RWPE1 (cell line): ENCODE results near the gene CPNE5.

ENCODE experiments used
- CTCF ChIA-PET: fragments of 350-600 bp; sonication (Branson Sonifier 250); formaldehyde crosslinking; extraction: SDS; loops from one replicate; lab custom pipeline; 2021; lab: Yijun Ruan, JAX
- POLR2A ChIA-PET: fragments of 400-600 bp; formaldehyde crosslinking; extraction: SDS; loops from one replicate; lab custom pipeline; 2020; ENCODE audit warnings: antibody characterized with exemption; ENCODE audit not compliant: low non-redundant PET; lab: Yijun Ruan, JAX
- DNase-seq: peaks from one replicate; pipeline ENCODE4 v3.0.0; 2012; ENCODE audit warnings: low spot score
- H3K27ac ChIP-seq: fragments of 450-650 bp; 2 replicates; pipeline ENCODE4 v1.5.1; 2017
- CTCF ChIP-seq: fragments of 450-650 bp; conservative IDR thresholded peaks from 2 replicates; pipeline ENCODE4 v1.5.1; 2017; ENCODE audit warnings: low read depth, mild to moderate bottlenecking

Gene CPNE5

DNA sequence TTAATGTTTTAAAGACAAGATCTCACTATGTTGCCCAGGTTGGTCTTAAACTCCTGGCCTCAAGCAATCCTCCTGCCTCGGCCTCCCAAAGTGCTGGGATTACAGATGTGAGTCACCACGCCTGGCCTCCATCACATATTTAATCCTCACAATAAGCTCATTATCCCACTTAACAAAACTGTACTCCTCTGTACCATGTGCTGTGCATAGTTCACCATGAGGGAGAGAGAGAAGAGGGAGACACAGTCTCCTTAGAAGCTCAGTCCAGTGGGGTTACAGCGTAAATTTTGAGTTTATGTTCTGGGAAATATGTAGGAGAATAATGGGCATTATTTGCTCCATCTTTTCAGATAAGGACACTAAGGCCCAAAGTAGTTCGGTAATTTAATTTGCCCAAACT lies 7.9 kb upstream of the CPNE5 start:
- ChIA-PET CTCF (interaction anchor here (1.1 kb wide), 1 partner anchor 231 kb away, joined by 5 read pairs; no protein-coding TSS in a partner anchor), POLR2A (no interaction called here)

DNA sequence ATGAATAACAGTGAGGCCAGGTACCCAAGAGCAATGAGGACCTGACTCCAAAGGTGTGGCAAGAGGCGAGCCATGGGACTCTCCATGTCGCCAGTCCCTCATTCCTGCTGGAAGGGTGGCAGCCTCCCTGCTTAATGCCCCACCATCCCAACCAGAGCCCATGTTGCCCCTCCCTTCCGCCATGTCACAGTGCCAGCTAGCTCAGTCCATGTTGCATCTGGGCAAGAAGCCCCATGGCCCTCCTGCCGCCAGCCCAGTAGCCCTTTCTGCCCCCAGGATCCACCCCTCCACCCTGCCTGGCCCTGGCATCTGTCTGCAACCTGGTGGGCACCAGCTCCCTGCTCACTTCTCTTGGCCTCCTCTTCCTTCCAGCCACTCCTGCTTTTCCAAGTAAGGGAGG lies 6.0 kb upstream of the CPNE5 start:
- H3K27ac ChIP-seq: no peak overlapping the region
- no peak for DNase-seq
- no peak for TF ChIP-seq CTCF
- ChIA-PET CTCF (no interaction called here), POLR2A (no interaction called here)

More for the DNA sequence above, 7.9 kb upstream of the CPNE5 start:
- no peak for TF ChIP-seq CTCF
- no peak for DNase-seq
- no peak overlapping the region for H3K27ac ChIP-seq

GRCh38 chr6:36844232-36845170 lies 5.3 kb upstream of the CPNE5 start:
- ChIA-PET POLR2A (no interaction called here), CTCF (interaction anchor here (0.5 to 1.1 kb wide), 2 partner anchors 79 to 139 kb away, joined by 3 to 8 read pairs; no protein-coding TSS in a partner anchor)
- DNase-seq: no peak
- no peak overlapping the region for H3K27ac ChIP-seq
- TF ChIP-seq CTCF: no peak

DNA sequence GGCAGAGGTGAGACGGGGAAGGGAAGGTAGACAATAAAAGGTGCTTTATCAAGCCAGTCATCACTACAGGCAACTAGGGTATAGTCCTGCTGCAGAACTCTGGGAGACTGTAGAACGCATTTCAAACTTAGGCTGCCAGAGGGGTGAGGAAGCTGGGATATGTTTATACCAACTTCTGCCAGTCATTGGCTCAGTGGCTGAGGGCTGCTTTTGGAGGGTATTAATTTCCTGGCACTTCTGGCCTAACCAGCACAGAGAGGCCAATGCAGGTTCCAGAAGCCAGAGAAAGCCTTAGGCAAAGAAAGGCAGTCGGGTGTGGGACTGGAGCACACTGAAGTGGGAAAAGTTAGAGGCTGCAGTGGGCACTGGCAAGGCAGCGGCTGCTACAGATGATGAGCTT lies 3.9 kb upstream of the CPNE5 start:
- H3K27ac ChIP-seq: no peak overlapping the region
- ChIA-PET CTCF (interaction anchor here (0.6 to 1.1 kb wide), 2 partner anchors 8 to 77 kb away, joined by 5 to 8 read pairs; no protein-coding TSS in a partner anchor), POLR2A (no interaction called here)
- TF ChIP-seq CTCF: no peak
- no peak for DNase-seq

DNA sequence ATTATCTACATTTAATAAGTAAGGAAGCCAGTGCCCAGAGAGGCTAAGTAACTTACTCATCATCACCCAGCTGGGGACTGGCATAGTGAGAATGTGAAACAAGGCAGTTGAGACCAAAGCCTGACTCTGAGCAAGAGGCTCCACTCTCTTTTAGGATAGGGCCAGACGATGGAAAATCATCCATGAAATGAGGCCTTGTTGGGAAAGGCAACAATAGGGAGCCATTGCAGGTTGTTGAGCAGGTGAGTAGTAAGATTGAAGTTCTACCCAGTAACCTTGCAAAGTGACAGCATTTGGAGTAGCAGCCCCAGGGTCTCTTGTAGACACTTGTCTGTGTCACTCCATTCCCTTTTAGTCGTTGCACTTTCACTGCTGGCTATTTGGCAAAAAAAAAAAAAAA lies 2.5 kb upstream of the CPNE5 start:
- no peak overlapping the region for H3K27ac ChIP-seq
- CTCF ChIA-PET: interaction anchor here (0.6 to 0.8 kb wide), 5 partner anchors 9 to 513 kb away, joined by 3 to 4 read pairs (median 4); no protein-coding TSS in a partner anchor
- no peak for DNase-seq
- POLR2A ChIA-PET: no interaction called here
- no peak for TF ChIP-seq CTCF

DNA sequence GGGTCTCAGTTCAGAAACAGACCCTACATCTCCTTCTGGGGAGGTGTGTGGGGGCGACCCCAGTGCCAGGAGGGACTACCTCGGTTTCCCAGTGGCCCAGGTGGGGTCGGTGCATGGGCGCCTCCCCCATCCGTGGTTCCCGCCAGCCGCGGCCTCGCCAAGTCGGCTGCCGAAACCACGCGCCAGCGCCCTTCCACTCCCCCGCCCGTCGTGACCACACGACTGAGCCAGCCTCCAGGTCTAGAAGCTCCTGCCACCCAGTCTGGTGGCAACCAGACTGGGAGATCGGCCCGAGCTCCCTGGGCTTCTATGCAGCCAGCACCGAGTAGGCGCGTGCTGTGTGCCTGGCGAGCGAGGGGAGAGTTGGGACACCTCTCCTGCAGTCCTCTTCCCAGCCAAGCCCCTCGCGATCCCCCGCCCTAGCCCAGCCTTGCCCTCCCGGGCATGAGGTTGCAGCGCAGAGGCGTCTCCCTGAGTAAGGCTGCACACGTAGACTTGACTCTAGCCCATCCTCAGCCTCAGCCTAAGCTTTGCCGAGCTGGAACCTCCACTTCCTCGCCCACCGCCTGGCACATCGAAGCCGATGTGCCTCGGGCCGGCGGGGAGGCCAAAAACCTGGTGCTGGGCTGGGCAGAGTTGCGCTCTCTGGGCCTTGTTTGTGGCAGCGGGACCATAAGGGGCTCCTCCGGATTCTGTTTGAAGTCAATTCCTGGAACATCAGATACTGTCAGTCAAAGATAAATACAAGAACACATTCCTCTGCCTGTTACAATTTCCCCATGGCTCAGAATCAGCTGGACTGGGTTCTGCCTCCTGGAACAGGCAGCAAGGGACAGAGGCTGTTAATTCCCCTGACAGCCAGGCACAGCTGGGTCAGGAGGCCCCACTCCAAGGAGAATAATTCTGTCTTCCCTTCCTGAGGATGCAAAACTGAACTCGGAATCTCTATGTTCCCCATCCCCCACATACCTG lies 1.5 kb upstream of the CPNE5 start:
- no peak overlapping the region for H3K27ac ChIP-seq
- TF ChIP-seq CTCF: no peak
- DNase-seq: no peak
- CTCF ChIA-PET: interaction anchor here (0.6 to 0.8 kb wide), 3 partner anchors 12 to 536 kb away, joined by 3 to 4 read pairs (median 3); no protein-coding TSS in a partner anchor
- POLR2A ChIA-PET: no interaction called here
